GM18907 (cell line): ENCODE results near the gene C4BPA.

Experiments used
- ATAC-seq: cut with Tn5 transposase; IDR thresholded peaks from one replicate; pipeline ENCODE4 v1.9.1; 2021; ENCODE audit warnings: mild to moderate bottlenecking, moderate library complexity; ENCODE audit not compliant: unreplicated experiment

The C4BPA gene

DNA sequence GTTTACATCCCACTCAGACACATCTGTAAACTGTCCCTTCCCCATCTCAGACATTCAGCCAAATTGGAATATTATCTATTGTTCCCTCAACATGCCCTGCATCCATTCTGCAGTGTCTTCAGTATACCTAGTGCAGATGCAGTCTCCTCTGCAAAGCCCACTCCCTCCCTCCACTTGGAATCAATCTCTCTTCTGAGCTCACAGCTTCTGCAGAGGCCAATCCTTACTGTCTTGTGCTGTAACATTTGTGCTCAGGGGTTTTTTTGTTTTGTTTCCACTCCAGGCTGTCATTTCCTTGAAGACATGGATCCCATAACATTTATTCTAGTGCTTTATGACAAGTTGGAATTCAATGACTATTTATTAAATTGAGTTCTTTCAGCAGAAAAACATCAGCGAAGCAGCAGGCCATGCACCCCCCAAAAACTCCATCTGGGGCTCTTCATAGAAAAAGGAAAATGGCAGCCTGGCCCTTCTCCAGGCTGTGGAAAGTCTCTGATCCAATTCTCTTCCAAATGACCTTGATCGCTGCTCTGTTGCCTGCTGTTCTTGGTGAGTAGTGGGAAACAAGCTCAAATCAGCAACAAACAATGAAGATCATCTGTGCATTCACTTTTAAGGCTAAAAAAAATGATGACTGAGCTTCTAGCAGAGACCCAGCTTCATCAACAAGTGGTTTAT lies 8.7 kb downstream of the C4BPA start:
- ATAC-seq, result no peak

DNA sequence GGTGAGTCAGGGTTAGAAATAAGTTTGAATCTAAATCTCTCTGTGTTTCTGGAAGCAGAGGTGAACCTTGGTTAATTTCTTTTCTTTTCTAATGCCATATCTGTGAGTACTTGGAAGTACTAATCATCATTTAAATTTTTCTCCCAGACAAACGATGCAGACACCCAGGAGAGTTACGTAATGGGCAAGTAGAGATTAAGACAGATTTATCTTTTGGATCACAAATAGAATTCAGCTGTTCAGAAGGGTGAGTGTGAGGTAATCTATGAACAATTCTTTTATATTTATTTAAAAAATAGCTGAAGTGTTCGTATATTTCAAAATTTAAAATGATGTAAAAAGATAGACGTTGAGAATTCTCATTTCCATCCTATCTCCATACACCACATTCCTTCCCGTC lies 11.2 kb downstream of the C4BPA start:
- no peak for ATAC-seq

DNA sequence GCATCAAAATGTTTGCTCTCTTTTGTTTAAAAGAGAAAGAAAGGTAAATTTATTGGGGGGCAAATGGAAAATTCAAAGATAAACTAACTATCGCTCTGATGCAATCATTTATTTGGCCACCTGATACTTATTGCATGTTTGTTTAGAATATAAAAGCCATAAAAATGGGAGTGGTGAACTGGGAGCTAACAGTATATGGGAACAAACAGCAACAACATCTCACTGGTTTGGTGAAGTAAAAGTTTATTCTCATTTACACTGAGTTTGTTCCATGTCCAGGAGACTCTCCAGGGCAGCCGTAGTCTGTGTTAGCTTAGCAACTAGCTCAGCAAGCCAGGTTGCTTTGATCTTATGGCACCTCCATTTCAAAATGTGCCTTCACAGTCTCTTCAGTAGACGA lies 20.4 kb downstream of the C4BPA start:
- no peak for ATAC-seq

DNA sequence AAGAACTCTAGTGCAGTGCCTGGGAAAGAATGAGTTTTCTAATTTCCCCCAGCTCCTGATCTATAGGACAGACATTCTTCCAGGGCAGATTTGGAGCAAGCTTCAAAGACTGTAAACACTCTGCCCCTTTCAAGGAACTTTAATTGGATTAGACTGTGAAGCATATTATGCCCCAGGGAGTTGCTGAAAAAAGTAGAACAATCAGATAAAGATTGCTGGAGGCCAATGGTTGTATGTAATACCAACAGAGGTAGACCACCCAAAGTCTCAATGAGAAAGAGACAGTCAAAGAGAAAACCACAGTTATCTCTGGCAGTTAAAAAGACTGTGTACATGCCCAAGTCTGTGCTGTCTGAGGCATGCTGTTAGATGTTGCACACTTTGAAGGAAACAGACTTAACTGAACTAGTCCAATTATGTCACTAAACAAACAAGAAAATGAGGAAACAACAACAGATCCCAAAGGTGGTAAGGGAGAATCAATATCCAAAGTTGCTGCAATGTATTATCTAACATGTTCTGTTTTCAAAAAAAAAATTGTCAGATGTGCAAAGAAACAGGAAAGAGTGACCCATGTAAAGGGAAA lies 24.4 kb downstream of the C4BPA start:
- no peak for ATAC-seq

DNA sequence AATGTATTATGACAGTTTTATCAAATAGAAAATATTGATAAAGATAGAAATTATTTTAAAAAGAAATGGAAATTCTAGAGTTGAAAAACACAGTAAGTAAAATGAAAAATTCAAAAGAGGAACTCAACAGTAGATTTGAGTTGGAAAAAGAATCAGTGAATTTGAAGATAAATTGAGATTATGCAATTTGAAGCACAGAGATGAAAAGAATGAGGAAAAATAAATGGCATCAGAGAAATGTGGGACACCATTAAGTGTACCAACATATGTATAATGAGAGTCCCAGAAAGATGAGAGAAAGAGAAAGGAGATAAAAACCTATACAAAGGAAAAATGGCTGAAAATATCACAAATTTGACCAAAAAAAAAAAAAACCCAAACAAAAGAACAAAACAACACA lies 25.0 kb downstream of the C4BPA start:
- no peak for ATAC-seq

DNA sequence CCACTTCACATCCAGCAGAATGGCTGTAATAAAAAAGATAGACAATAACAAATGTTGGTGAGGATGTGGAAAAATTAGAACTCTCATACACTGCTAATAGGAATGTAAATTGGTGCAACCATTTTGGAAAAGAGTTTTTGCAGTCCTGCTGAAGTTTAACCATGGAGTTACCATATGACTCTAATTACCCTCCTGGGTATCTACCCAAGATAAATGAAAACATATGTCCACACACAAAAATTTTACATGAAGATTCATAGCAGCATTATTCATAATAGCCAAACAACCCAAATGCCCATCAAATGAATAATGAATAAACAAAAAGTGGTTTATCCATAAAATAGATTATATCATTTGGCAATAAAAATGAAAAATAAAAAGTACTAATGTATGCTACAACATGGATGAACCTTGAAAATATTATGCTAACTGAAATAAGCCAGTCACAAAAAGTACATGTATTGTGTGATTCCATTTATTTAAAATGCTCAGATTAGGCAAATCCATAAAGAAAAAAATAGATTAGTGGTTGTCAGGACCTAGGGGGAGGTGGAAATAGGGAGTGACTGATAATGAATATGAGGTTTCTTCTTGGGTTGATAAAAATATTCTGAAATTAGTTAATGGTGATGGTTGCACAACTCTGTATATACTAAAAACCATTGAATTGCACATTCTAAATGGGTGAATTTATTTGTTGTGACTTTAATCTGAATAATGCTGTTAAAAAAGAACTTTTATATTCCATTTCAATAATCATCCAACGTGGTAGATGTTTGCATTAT lies 26.4 kb downstream of the C4BPA start:
- no peak for ATAC-seq

DNA sequence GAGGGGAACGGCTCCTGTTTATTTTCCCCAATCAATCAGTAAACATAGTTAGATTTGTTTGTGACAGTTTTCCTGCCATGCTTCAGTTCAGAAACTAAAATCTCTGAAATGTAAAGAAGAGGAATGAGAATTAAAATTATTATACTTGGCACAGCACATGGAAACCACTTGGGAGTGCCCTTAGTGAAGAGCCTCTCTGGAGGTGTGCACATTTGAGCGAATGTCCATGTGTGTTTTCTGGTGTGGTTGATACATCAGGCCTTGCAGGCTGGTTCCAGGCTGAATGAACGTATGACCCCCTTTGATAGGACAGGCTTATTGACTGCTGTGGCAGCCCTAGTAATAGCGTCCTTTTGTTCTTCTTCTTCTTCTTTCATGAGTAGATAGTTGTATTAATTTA lies 27.1 kb downstream of the C4BPA start:
- ATAC-seq, result no peak

DNA sequence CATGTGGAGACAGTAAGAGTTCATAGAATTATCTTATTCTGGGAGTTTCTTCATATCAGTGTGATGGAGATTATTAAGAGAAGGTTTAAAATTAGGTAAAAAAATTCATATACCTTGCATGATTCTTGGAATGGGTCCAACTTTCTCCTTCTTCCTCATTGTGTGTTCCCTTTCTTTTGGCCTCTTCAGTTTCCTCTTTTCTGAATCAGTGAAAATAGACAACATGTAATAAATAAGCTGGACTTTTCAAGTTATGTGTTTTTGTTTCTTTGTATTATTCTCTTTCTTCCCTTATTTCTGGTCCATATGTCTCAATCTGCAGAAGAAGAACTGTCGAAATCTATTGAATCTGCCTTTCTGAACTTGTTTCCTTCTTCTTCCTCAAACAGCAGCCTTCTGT lies 30.5 kb downstream of the C4BPA start:
- ATAC-seq, result no peak

DNA sequence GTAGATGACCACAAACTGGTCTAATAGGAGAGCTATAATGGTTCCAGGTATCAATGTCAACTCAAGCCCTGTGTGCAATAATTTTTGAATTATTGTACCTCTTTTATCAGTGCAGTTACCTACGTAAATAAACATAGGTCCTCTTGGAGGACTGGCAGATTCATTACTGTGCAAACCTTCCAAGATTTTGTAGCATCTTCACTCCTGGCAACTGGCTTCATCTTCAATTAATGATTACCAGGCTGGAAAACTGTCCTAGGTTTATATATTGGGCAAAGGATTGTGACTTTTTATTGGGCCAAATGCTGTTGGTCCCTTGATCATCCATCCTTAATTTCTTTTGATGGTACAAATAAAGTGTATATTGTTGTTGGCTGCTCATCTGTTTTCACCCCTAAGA lies 35.6 kb downstream of the C4BPA start:
- ATAC-seq, result no peak

DNA sequence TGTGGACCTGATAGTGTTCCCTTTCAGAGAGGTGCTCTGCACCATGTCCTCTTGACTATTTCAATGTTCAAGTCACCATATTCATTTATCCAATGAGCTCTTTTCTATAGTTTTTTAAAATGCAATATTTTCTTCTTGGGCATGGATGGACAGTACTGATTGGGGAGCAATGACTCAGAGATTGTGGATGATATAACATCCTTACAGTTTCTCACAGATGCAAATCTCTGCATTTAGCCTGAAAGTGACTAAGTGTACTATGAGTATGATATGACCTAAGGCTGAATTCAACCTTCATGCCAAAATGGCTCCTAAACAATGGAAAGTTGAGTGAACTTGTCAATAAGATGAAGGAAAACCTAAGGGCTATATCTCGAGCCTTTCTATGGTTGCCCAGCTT lies 36.5 kb downstream of the C4BPA start:
- ATAC-seq, result no peak

DNA sequence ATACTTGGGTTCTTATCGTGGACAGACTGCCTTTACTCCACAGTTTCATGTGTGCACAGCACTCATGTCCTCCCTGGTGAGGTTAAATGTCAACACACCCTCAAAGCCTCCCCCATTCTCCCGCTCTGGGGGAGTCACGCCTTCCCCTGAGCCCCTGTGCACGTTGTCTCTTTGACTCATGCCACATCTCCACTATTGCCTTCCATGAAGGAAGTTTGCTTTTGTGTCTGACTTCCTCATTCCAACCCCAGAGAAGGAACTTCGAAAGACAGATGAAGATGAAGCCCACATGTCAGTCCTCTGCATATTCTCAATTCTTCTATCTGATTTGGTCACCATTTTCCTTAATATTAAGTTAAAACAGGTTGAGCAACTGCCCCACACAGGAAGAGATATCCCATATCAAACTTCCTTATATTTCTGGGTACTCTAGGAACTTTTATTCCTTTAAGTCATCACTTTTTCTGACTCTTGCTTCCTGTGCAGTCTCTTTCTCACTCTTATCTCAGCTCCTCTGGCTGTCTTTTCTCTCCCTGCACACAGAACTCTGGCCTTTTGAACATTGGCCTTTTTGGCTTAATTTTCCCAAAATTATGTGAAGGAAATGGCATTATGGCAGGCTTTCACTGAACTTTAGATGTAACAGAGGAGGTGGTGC lies 41.5 kb downstream of the C4BPA start:
- no peak for ATAC-seq

DNA sequence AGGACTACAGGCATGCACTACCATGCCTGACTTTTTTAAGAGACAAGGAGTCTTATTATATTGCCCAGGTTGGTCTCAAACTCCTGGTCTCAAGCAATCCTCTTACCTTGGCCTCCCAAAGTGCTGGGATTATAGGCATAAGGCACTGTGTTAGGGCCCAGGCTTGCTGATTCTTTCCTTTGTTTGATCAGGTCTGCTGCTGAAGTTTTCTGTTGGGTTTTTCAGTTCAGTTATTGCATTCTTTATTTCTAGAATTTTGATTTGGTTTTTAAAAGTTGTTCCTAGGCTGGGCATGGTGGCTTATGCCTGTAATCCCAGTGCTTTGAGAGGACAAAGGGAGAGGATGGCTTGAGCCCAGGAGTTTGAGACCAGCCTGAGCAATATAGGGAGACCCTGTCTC lies 47.9 kb downstream of the C4BPA start:
- ATAC-seq, result no peak

DNA sequence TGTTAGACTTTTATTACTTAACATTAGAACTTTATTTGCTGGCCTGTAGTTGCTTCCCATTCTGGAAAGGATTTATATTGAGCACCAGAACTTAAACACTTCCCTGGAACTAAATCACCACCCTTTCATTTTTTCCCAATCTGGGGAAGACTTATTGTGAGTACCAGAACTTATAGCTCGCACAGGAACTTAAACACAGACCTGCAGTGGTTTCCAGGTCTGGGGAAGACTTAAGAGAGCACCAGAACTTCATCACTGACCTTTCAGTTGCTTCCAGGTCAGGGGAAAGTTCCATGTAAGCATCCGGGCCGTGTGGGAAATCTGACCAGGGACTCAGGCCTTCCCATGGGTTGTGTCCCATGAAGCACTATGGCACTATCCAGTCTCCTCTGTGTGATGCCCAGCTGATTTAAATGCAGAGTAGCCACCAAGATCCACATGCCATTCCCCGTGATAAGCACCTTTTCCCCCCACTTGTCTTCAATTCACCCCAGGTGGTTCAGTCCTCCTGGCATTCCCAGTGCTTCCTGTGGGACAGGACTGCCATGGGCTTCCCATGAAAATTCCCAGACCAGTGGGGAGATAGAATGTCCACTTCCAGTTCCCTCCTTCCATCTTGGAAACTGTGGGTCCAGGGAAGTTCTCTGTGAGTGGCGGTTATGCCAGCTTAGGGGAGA lies 48.9 kb downstream of the C4BPA start:
- ATAC-seq, result no peak

DNA sequence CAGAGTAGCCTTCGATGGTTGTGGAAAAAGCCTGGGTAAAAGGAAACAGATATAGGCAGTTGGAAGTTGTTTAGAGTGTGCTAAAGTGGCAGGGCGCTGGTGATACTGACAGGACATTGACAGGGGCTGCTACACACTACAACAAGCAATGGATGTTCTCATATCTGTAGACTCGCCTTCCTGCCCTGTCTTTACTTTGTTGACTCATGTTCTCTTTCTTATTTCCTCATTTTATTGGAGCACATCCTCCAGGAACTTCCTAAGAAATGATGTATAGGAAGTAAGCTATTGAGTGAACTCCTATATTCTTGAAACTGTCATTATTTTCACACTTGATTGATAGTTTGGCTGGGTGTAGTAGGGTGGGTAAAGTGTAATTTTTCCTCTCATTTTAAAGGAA lies 51.0 kb downstream of the C4BPA start:
- no peak for ATAC-seq

DNA sequence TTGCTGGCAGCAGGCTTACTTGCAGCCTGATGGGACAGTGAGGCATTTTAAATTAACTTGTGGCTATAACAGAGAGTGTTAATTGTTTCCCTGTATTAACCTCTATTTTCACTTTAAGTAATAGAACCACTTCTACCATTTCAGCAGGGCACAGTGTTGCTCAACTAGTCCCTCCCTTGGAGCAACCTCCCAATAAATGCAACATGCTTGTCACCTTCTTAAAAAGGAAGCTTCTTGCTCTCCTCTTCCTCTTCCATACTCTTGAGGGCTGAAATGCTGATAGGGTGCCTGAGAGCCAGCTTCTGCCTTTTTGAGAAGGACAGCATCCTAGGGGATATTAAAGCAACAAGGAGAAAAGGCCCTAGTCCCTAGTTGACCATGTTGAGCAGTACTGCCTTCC lies 52.1 kb downstream of the C4BPA start:
- ATAC-seq, result no peak

DNA sequence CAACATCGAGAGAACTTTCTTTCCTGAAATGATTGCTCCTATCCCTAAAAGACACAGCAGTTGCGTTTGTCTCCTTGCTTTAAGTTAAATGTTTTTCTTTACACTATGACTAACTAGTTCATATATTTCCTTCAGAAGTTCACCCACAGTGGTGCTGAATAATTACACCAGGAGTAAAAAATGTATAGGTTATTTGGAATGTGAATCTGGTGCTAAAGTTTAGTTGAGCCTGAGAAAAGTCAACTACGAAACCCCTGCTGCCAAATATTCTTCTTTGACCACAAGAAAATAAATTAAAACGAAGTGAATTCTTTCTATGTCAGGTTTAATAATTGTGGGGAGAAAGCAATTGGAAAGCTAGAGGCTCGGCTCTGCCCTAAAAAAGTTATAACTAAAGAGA lies 52.8 kb downstream of the C4BPA start:
- ATAC-seq, result no peak

DNA sequence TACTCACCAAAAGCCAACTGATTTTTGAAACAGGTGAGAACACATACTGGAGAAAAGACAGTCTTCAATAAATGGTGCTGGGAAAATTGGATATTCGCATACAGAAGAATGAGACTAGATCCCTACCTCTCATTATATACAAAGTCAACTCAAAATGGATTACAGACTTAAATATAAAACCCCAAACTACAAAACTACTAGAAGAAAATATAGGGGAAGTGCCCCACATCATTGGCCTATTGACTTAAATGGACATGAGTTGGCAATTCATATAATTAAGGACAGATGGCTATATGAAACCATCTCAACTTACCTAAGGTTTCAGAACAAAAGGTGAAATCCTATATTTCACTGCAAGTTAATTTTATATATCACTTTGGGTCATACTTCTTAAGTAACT lies 60.1 kb downstream of the C4BPA start:
- no peak for ATAC-seq

DNA sequence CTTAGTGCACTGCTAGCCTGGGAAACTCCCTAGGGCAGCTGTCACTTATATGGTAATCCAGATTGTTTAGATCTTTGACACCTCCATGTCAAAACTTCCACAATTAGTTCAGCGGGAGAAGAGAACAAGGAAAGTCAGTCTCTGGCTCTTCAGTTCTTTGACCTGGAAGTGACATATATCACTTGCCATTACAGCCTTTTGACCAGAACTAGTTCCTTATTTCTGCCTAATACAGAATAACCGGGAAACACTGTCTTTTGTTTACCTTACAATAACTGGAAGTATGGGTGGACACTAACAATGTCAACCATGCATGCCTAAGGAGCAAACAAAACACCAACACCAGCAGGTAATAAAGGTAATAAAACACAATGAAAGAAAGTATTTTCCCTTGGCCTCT lies 68.3 kb downstream of the C4BPA start:
- no peak for ATAC-seq

DNA sequence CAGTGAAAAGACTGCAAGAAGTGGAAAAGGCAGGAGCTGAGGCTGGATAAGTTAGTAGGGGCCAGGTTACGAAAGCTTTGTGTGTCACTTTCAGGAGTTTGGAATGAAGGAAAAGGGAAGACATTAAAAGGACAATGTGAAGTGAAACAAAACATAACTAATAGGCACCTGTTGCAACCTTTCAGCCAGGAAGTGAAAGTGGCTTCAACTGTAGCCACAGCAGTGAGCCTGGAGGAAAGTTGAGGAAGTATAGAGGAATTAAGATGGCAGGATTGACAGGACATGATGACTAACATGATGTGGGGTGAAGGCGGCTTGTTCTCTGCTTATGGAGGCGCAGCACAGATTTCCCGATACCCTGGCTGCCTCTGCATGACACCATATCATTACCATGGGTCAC lies 68.9 kb downstream of the C4BPA start:
- no peak for ATAC-seq

DNA sequence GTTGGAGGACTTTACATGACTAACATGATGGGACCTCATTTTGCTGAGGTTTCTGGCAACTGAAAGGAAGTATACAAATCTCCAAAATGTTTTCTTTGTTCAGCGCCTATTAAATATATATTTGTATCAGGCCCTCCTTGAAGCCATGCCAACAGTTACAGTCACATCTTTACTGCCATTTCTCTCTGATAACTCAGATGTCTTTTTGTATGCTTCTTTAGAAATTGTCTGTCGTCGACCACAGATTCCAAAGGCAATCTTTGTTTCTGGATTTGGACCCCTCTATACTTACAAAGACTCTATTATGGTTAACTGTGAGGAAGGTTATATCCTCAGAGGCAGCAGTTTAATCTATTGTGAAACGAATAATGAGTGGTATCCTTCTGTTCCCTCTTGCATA lies 69.4 kb downstream of the C4BPA start:
- no peak for ATAC-seq

DNA sequence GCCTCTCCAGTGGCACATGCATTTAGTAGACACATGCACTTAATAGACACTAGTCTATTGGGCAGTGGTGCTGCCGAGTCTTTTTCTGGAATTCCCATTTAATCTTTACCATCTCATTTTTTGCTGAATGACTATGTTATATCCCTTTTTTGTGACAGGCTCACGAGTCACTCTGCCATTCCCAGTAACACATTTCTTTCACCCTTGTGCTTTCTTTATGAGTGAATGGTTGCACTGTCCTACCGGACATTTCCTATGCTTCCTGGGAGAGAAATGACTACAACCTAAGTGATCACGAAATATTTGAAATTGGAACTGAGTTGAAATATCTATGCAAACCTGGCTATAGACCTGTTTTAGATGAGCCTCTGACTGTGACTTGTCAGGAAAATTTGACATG lies 70.9 kb downstream of the C4BPA start:
- ATAC-seq, result no peak
